Epithelial cell of prostate (primary cell): ENCODE results near the gene RSKR.
"Not testable (repeated sequence)": the region's sequence is repeated elsewhere in the genome, so short reads cannot be mapped to it uniquely, and the experiment has no call there.

Experiments used
- DNase-seq: peaks from one replicate; pipeline ENCODE4 v3.0.0-alpha.2; 2011; ENCODE audit warnings: low read depth, low spot score
- H3K27ac ChIP-seq: fragments of 450-650 bp; 2 replicates; pipeline ENCODE4 v1.5.1; 2017; ENCODE audit warnings: mild to moderate bottlenecking

RSKR gene, protein sequence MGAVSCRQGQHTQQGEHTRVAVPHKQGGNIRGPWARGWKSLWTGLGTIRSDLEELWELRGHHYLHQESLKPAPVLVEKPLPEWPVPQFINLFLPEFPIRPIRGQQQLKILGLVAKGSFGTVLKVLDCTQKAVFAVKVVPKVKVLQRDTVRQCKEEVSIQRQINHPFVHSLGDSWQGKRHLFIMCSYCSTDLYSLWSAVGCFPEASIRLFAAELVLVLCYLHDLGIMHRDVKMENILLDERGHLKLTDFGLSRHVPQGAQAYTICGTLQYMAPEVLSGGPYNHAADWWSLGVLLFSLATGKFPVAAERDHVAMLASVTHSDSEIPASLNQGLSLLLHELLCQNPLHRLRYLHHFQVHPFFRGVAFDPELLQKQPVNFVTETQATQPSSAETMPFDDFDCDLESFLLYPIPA

DNA sequence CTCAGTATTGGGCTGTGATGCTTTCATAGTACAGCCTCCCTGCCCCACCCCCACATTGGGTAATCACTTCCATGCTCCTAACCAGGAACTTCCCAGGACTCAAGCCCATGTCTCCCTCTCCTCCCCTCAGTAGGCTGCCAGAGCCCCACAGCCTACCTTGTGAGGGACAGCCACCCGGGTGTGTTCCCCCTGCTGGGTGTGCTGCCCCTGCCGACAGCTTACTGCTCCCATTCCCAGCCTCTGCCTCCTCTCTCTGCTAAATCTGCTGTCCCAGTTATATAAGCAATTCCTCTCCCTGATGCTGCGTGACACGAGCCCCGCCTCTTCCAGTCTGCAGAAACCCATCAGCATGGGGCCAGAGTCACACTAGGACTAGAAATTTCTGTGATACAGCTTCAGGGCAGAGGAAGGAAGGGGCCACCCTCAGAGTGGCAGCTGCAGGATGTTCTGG is at the start of gene RSKR:
Gene RSKR, minus strand, starts transcription at position 255 of the 451 bp plus-strand sequence. Its CDS starts 24 bp downstream, at position 231.
- DNase-seq: no peak
- H3K27ac ChIP-seq: no peak within 1 kb of the TSS

- no peak for DNase-seq
- no peak overlapping the region for H3K27ac ChIP-seq
These were observed 49.7 kb upstream of the RSKR start for GRCh38 chr17:28663723-28664122.

GRCh38 chr17:28662527-28662829 is 48.5 kb upstream of the RSKR start:
- H3K27ac ChIP-seq: peak overlapping the region; percentile 92

DNA sequence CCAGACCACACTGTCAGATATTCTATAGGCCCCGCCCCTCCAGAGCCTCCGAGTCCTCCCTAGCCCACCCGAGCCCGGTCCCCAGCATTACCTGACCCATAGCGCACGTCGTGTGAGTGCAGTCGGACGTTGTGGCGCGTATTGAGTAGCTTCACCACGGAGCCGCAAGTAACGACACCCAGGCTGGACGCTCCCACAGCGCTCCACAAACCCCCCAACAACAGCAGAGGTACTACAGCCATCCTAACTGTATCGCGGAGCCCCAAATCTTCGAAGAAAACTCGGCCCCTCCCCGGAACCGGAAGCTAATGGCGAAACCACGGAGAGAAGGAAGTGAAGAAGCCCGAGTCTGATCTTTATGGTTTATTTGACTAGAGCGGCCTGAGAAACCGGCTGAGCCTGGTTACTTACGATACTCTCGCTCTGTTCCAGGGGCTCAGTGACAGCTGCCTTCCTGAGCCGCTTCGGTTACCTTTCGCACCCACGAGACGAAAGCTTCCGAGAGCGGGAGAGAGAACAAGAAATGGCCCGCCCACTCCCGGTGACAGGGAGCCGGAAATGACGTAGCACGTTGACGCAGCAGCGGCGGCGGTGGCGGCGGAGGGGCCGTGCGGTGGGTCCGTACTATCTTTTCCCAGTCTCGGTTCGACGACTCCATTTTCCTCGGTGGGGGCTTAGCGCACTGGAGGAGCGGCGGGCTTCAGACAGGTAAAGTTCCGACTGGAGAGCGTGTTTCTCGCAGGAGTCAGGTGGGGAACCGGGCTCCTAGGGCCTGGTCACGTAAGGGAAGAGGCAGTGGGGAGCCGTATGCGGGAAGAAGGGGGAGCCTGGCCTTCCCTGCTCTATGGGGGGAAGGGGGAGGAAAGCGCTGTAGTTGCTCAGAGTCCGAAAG is 47.9 kb upstream of the RSKR start, which contains the start of the genes SDF2 and SUPT6H:
Gene SDF2, minus strand, starts transcription at position 272 of the 892 bp plus-strand sequence. Its CDS starts 30 bp downstream, at position 242.
Gene SUPT6H, plus strand, starts transcription at position 571 of the 892 bp plus-strand sequence. CDS start 11,197 bp downstream, outside the sequence.
- no peak for DNase-seq
- H3K27ac ChIP-seq: peak within 1 kb of the TSS; percentile 92

More at GRCh38 chr17:28662527-28662829, 48.5 kb upstream of the RSKR start:
- no peak for DNase-seq

DNA sequence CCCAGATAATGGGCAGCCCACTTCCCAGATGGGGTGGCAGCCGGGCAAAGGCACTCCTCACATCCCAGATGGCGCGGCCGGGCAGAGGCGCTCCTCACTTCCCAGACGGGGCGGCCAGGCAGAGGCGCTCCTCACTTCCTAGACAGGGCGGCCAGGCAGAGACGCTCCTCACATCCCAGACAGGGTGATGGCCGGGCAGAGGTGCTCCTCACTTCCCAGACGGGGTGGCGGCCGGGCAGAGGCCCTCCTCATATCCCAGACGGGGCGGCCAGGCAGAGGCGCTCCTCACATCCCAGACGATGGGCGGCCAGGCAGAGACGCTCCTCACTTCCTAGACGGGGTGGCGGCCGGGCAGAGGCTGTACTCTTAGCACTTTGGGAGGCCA is 45.5 kb upstream of the RSKR start:
- H3K27ac ChIP-seq, DNase-seq: not testable (repeated sequence)

DNA sequence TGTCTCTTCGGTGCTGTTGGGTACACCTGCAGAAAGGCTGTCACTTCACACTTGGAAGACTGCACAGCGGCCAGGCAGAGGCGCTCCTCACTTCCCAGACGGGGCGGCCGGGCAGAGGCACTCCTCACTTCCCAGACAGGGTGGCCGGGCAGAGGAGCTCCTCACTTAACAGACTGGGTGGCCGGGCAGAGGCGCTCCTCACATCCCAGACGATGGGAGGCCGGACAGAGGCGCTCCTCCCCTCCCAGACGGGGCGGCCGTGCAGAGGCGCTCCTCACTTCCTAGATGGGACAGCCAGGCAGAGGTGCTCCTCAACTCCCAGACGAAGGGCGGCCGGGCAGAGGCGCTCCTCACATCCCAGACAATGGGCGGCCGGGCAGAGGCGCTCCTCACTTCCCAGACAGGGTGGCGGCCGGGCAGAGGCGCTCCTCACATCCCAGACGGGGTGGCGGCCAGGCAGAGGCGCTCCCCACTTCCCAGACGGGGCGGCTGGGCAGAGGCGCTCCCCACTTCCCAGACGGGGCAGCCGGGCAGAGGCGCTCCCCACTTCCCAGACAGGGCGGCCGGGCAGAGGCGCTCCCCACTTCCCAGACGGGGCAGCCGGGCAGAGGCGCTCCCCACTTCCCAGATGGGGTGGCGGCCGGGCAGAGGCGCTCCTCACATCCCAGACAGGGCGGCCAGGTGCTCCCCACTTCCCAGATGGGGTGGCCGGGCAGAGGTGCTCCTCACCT is 44.9 kb upstream of the RSKR start:
- H3K27ac ChIP-seq, DNase-seq: not testable (repeated sequence)

- DNase-seq: not testable (repeated sequence)
These were observed 44.4 kb upstream of the RSKR start for GRCh38 chr17:28658342-28658741.

DNA sequence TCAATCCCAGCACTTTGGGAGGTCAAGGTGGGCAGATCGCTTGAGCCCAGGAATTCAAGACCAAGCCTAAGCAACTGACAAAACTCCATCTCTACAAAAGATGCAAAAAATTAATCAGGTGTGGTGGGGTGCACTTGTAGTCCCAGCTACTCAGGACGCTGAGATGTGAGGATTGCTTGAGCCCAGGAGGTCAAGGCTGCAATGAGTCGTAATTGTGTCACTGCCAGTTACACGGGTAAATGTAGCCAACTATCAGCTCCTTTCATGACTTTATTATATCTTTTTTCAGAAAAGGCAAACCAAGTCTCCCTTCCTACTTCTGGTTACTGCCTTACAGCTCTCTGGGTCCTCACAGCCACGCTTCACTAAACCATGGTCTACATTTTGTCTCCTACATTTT is 43.8 kb upstream of the RSKR start:
- H3K27ac ChIP-seq: no peak overlapping the region
- DNase-seq: no peak

More at GRCh38 chr17:28658342-28658741, 44.4 kb upstream of the RSKR start:
- H3K27ac ChIP-seq: not testable (repeated sequence)

DNA sequence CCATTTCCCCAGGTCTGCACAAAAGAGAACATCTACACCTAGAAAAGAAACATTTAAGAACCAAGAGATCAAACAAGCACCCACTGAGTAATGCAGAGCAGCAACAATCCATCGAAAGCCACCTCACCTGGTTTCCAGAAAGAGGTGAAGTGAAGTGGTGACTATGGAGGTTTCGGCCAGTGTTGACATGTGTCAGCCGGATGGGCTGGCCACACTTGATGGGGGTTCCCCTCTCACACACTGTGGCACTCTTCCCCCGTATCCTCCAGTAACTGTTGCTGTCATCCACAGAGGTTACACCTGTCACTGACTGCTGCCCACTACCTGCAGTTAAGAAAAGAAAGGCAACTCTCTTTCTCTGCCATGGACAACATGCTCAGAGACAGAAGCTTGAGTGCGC is 41.2 kb upstream of the RSKR start:
- H3K27ac ChIP-seq: no peak overlapping the region
- no peak for DNase-seq

DNA sequence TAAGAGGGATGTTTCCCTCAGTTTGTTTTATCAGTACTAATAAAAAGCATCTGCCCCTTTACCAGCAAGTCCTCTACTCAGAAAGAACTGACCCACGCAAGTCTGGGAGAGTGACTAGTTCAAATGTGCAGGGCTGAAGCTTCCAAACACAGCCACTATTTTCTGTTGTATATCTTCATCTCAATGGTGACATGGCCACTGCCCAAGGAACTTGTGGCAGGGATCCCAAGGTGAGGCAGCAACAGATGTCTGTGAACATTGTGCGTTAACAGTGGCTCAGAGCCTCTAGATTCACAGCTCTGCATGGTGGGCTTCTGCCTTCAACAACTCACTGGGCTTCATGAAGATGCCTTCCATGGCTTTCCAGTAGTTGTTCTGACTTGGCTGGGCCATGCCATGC is 34.7 kb upstream of the RSKR start:
- no peak overlapping the region for H3K27ac ChIP-seq
- DNase-seq: no peak

- no peak for DNase-seq
- H3K27ac ChIP-seq: peak overlapping the region; percentile 71
These were observed 32.2 kb upstream of the RSKR start for GRCh38 chr17:28646039-28646754.

GRCh38 chr17:28645576-28645939 is 31.6 kb upstream of the RSKR start:
- H3K27ac ChIP-seq: peak overlapping the region; percentile 71
- DNase-seq: no peak

- H3K27ac ChIP-seq: peak within 1 kb of the TSS; percentile 71
- DNase-seq: peak; percentile 75
These were observed 31.0 kb upstream of the RSKR start, which contains the start of gene BLTP2 for GRCh38 chr17:28644787-28645575. TSS of gene BLTP2 (minus strand) at chr17:28645158. CDS start at chr17:28645056, 102 bp downstream.

GRCh38 chr17:28643983-28644786 is 30.2 kb upstream of the RSKR start:
- no peak for DNase-seq
- peak overlapping the region; percentile 71 for H3K27ac ChIP-seq

GRCh38 chr17:28641579-28641978 is 27.6 kb upstream of the RSKR start:
- no peak overlapping the region for H3K27ac ChIP-seq
- DNase-seq: no peak

- no peak for DNase-seq
- H3K27ac ChIP-seq: no peak overlapping the region
These were observed 21.5 kb upstream of the RSKR start for GRCh38 chr17:28635506-28635905.

DNA sequence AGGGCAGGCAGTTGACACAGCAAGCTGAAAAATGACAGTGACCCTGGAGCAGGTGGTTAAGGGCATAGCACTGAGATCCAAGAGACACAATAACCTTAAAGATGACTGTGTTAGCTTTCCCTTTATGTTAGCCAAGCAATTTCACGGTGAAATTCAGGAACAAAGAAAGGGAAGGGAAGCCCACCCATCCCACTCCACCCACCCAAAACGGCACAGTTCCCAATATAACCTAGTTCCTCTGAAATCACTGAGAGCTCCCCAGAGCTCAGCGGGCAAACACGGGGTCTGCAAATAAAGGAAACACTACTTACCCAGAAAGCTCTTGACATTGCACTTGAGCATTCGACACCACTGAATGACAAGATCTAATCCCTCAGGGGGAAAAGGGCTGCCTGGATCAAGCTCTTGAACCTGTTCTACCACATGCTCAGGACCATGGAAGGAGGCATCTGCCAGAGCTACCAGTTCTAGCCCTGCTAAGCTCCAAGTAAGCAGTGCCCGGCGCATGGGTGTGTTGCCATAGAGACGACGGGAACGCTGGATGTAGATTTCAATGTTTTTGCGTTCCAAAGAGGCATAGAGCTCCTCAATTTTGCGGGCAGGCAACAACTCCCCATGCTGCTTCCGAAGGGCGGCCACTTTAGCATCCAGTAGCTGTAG is 20.4 kb upstream of the RSKR start:
- DNase-seq: no peak
- no peak overlapping the region for H3K27ac ChIP-seq
